ELR (cell line): ENCODE results near the gene AARS2.
"Not testable (repeated sequence)": the region's sequence is repeated elsewhere in the genome, so short reads cannot be mapped to it uniquely, and the experiment has no call there.

ENCODE experiments used
- DNase-seq: peaks from one replicate; pipeline ENCODE4 v3.0.0-alpha.2; 2015; ENCODE audit warnings: low read depth

AARS2 gene

GRCh38 chr6:44329858-44330257 is 16.7 kb upstream of the AARS2 start:
- no peak for DNase-seq

GRCh38 chr6:44328203-44328602 is 15.1 kb upstream of the AARS2 start:
- DNase-seq = not testable (repeated sequence)

GRCh38 chr6:44327760-44328159 is 14.6 kb upstream of the AARS2 start:
- no peak for DNase-seq

GRCh38 chr6:44327096-44327495 is 13.9 kb upstream of the AARS2 start:
- DNase-seq = no peak

- no peak for DNase-seq
Observed at GRCh38 chr6:44321210-44321609, 8.1 kb upstream of the AARS2 start.

- not testable (repeated sequence) for DNase-seq
Observed at GRCh38 chr6:44317136-44317631, 4.0 kb upstream of the AARS2 start.

GRCh38 chr6:44316481-44316880 is 3.3 kb upstream of the AARS2 start:
- DNase-seq = no peak

GRCh38 chr6:44315951-44316350 is 2.8 kb upstream of the AARS2 start:
- no peak for DNase-seq

GRCh38 chr6:44315516-44315915 is 2.4 kb upstream of the AARS2 start:
- no peak for DNase-seq

GRCh38 chr6:44314657-44315056 is 1.5 kb upstream of the AARS2 start:
- not testable (repeated sequence) for DNase-seq

GRCh38 chr6:44311767-44312166 is 1.4 kb downstream of the AARS2 start:
- no peak for DNase-seq

- DNase-seq = no peak
Observed at GRCh38 chr6:44311304-44311703, 1.8 kb downstream of the AARS2 start.

GRCh38 chr6:44310241-44310640 is 2.9 kb downstream of the AARS2 start:
- DNase-seq = no peak

- no peak for DNase-seq
Observed at GRCh38 chr6:44309631-44310030, 3.5 kb downstream of the AARS2 start.

GRCh38 chr6:44309092-44309491 is 4.1 kb downstream of the AARS2 start:
- DNase-seq = no peak

- no peak for DNase-seq
Observed at GRCh38 chr6:44307217-44307616, 5.9 kb downstream of the AARS2 start.

- DNase-seq = no peak
Observed at GRCh38 chr6:44306710-44307109, 6.4 kb downstream of the AARS2 start.

- no peak for DNase-seq
Observed at GRCh38 chr6:44305200-44305725, 7.9 kb downstream of the AARS2 start.

- peak; percentile 59 for DNase-seq
Observed at GRCh38 chr6:44304282-44305199, 8.6 kb downstream of the AARS2 start.

GRCh38 chr6:44303842-44304241 is 9.3 kb downstream of the AARS2 start:
- no peak for DNase-seq

- no peak for DNase-seq
Observed at GRCh38 chr6:44302856-44303255, 10.3 kb downstream of the AARS2 start.

- DNase-seq = no peak
Observed at GRCh38 chr6:44301782-44302564, 11.2 kb downstream of the AARS2 start.

GRCh38 chr6:44301106-44301505 is 12.0 kb downstream of the AARS2 start:
- DNase-seq = no peak
